Astrocyte (in vitro differentiated cells and primary cell): ENCODE measurements around the gene CYTIP. TPM values are rescaled to one million over a fixed set of nuclear protein-coding genes. Genes with fewer than 3 reads are reported as not detected.

Experiments
- DNase-seq: peaks from one replicate; pipeline ENCODE4 v3.0.0-alpha.2; 2010; ENCODE audit warnings: low read depth
- FAIRE-seq: peaks from 2 replicates; lab custom pipeline; 2011; peaks lifted over from hg19 to GRCh38; lab: Jason Lieb, UNC
- H2AFZ ChIP-seq: 2 replicates; pipeline ENCODE4 v1.6.0; 2012; ENCODE audit warnings: low read depth, low read length, inconsistent platforms
- H3K27ac ChIP-seq: 2 replicates; pipeline ENCODE4 v1.5.1; 2011; ENCODE audit warnings: low read depth, low read length, inconsistent platforms
- H3K27me3 ChIP-seq: 2 replicates; pipeline ENCODE4 v1.6.0; 2011; ENCODE audit warnings: low read length, inconsistent platforms; ENCODE audit not compliant: insufficient read depth
- H3K36me3 ChIP-seq: 2 replicates; pipeline ENCODE4 v1.5.1; 2011; ENCODE audit warnings: low read length, inconsistent platforms; ENCODE audit not compliant: insufficient read depth
- H3K4me1 ChIP-seq: 2 replicates; pipeline ENCODE4 v1.5.1; 2011; ENCODE audit warnings: low read length, inconsistent platforms; ENCODE audit not compliant: insufficient read depth
- H3K4me2 ChIP-seq: 2 replicates; pipeline ENCODE4 v1.6.0; 2012; ENCODE audit warnings: low read length, inconsistent platforms
- H3K4me3 ChIP-seq: 2 replicates; pipeline ENCODE4 v1.5.1; 2011; ENCODE audit warnings: low read depth, mild to moderate bottlenecking, low read length, inconsistent platforms; ENCODE audit not compliant: insufficient read depth
- H3K79me2 ChIP-seq: 2 replicates; pipeline ENCODE4 v1.6.0; 2012; ENCODE audit warnings: mild to moderate bottlenecking, low read length, inconsistent platforms; ENCODE audit not compliant: insufficient read depth
- H3K9ac ChIP-seq: 2 replicates; pipeline ENCODE4 v1.6.0; 2012; ENCODE audit warnings: mild to moderate bottlenecking, low read length, inconsistent platforms
- H3K9me3 ChIP-seq: 2 replicates; pipeline ENCODE4 v1.5.1; 2012; ENCODE audit warnings: low read depth, mild to moderate bottlenecking, low read length, inconsistent platforms; ENCODE audit not compliant: insufficient read depth
- H4K20me1 ChIP-seq: 2 replicates; pipeline ENCODE4 v1.6.0; 2012; ENCODE audit warnings: low read length, inconsistent platforms; ENCODE audit not compliant: insufficient read depth
- H3K27ac Mint-ChIP-seq: one replicate; pipeline ENCODE4 v1.8.0; 2021; ENCODE audit warnings: mild to moderate bottlenecking, mixed read lengths; ENCODE audit not compliant: unreplicated experiment
- H3K27me3 Mint-ChIP-seq: one replicate; pipeline ENCODE4 v1.8.0; 2021; ENCODE audit warnings: low read depth, mixed read lengths; ENCODE audit not compliant: unreplicated experiment
- H3K36me3 Mint-ChIP-seq: one replicate; pipeline ENCODE4 v1.8.0; 2021; ENCODE audit warnings: low read depth, mixed read lengths; ENCODE audit not compliant: unreplicated experiment
- H3K4me1 Mint-ChIP-seq: one replicate; pipeline ENCODE4 v1.8.0; 2021; ENCODE audit warnings: low read depth, mixed read lengths; ENCODE audit not compliant: unreplicated experiment
- H3K4me3 Mint-ChIP-seq: one replicate; pipeline ENCODE4 v1.8.0; 2021; ENCODE audit warnings: mild to moderate bottlenecking, moderate library complexity, mixed read lengths; ENCODE audit not compliant: unreplicated experiment
- H3K9me3 Mint-ChIP-seq: one replicate; pipeline ENCODE4 v1.8.0; 2021; ENCODE audit warnings: mild to moderate bottlenecking, mixed read lengths; ENCODE audit not compliant: unreplicated experiment
- CTCF ChIP-seq: IDR thresholded peaks from 2 replicates; pipeline ENCODE4 v1.5.1; 2011; ENCODE audit warnings: low read depth, mild to moderate bottlenecking, inconsistent platforms, low read length, moderate library complexity; ENCODE audit not compliant: insufficient read depth
- EZH2 ChIP-seq: IDR thresholded peaks from 2 replicates; pipeline ENCODE4 v1.6.1; 2012; ENCODE audit warnings: mild to moderate bottlenecking, low read length, inconsistent platforms; ENCODE audit not compliant: insufficient read depth
- total RNA-seq: library from RNA; stranded (reverse); gene quantifications from 2 replicates; pipeline ENCODE4 v1.2.1, GENCODE V29; 2021

Gene CYTIP
- total RNA-seq, 1 donor from 2014 or later = 0.16 TPM

- H3K36me3 Mint-ChIP-seq = no peaks in the 10 kb centered on the region
- no peaks in the 10 kb centered on the region for H3K79me2 ChIP-seq
- no peaks in the 10 kb centered on the region for H3K27me3 ChIP-seq
- H3K27ac Mint-ChIP-seq = no peak overlapping the region
- no peaks in the 10 kb centered on the region for H4K20me1 ChIP-seq
- no peaks in the 10 kb centered on the region for H3K27me3 Mint-ChIP-seq
- no peak overlapping the region for H3K4me3 Mint-ChIP-seq
- no peaks in the 10 kb centered on the region for H3K9me3 Mint-ChIP-seq
- H3K4me1 Mint-ChIP-seq = peaks cover 3% of the 10 kb centered on the region
- H3K9me3 ChIP-seq = no peaks in the 10 kb centered on the region
- H3K4me3 ChIP-seq = no peak overlapping the region
- DNase-seq = no peak
- H3K27ac ChIP-seq = no peak overlapping the region
- H3K4me2 ChIP-seq = no peak overlapping the region
- no peak overlapping the region for H3K9ac ChIP-seq
- H3K36me3 ChIP-seq = no peaks in the 10 kb centered on the region
- FAIRE-seq = no peak
- TF ChIP-seq CTCF (no peak), EZH2 (no peak)
- H3K4me1 ChIP-seq = no peaks in the 10 kb centered on the region
- no peak overlapping the region for H2AFZ ChIP-seq
Measured at GRCh38 chr2:157441072-157441454, 2.8 kb downstream of the CYTIP start.

GRCh38 chr2:157440404-157441071 is 3.4 kb downstream of the CYTIP start:
- Histone ChIP-seq H3K9me3 (no peaks in the 10 kb centered on the region), H2AFZ (no peak overlapping the region), H3K36me3 (no peaks in the 10 kb centered on the region), H3K4me2 (no peak overlapping the region), H3K4me1 (no peaks in the 10 kb centered on the region), H3K4me3 (no peak overlapping the region), H3K27me3 (no peaks in the 10 kb centered on the region), H3K9ac (no peak overlapping the region), H3K79me2 (no peaks in the 10 kb centered on the region), H4K20me1 (no peaks in the 10 kb centered on the region), H3K27ac (no peak overlapping the region)
- Mint-ChIP-seq H3K36me3 (no peaks in the 10 kb centered on the region), H3K4me3 (no peak overlapping the region), H3K27ac (no peak overlapping the region), H3K4me1 (peaks cover 3% of the 10 kb centered on the region), H3K9me3 (no peaks in the 10 kb centered on the region), H3K27me3 (no peaks in the 10 kb centered on the region)
- FAIRE-seq (no peak), DNase-seq (no peak)
- no peak for TF ChIP-seq EZH2
- TF ChIP-seq CTCF = no peak

- H3K4me1 Mint-ChIP-seq = peaks cover 3% of the 10 kb centered on the region
- Histone ChIP-seq H3K4me1 (no peaks in the 10 kb centered on the region), H3K27ac (no peak overlapping the region), H3K4me2 (no peak overlapping the region), H4K20me1 (no peaks in the 10 kb centered on the region), H3K9ac (no peak overlapping the region), H3K27me3 (no peaks in the 10 kb centered on the region), H3K4me3 (no peak overlapping the region), H3K36me3 (no peaks in the 10 kb centered on the region), H3K79me2 (no peaks in the 10 kb centered on the region), H3K9me3 (no peaks in the 10 kb centered on the region), H2AFZ (no peak overlapping the region)
- no peak for FAIRE-seq
- DNase-seq = no peak
- no peaks in the 10 kb centered on the region for H3K36me3 Mint-ChIP-seq
- TF ChIP-seq CTCF (no peak), EZH2 (no peak)
- no peaks in the 10 kb centered on the region for H3K9me3 Mint-ChIP-seq
- H3K4me3 Mint-ChIP-seq = no peak overlapping the region
- H3K27ac Mint-ChIP-seq = no peak overlapping the region
- H3K27me3 Mint-ChIP-seq = no peaks in the 10 kb centered on the region
Measured at GRCh38 chr2:157439824-157440186, 4.1 kb downstream of the CYTIP start.
